GM19025 (cell line): Measurements from ENCODE around the gene DNAAF8.
A peak's percentile ranks its signal among the peaks of the same experiment; 100 is the strongest.

ENCODE experiments used
- ATAC-seq: cut with Tn5 transposase; IDR thresholded peaks from one replicate; pipeline ENCODE4 v1.9.1; 2021; ENCODE audit warnings: mild to moderate bottlenecking, low read depth, moderate library complexity; ENCODE audit not compliant: unreplicated experiment

DNAAF8 gene

GRCh38 chr16:4734063-4734729, at the start of gene DNAAF8, which contains the start of gene ANKS3:
Gene DNAAF8 (plus strand): TSS chr16:4734537. CDS start chr16:4736515, 1,978 bp downstream.
Gene ANKS3 (minus strand): TSS chr16:4734271. CDS start chr16:4730149, 4,122 bp downstream.
- peak; percentile 83 for ATAC-seq

- no peak for ATAC-seq
Observed at GRCh38 chr16:4684763-4685162, 49.6 kb upstream of the DNAAF8 start.

DNA sequence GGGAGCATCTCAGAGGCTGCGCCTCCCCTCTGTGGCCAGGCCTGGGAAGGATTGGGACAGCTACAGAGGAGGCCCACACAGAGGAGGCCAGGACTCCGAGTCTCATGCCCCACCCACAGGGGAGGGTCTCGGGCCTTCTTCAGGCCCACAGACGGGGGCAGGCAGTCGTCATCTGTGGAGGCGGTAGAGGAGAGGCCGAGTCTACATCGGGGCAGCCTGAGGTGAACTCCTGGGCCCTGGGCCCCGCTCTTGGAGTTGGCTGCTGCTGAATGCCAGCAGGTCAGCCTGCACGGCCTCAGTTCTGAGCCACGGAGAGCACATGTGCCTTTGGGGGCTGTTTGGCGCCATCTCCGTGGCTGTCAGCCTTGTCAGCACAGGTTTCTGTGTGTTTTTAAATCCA, 49.0 kb upstream of the DNAAF8 start:
- no peak for ATAC-seq

DNA sequence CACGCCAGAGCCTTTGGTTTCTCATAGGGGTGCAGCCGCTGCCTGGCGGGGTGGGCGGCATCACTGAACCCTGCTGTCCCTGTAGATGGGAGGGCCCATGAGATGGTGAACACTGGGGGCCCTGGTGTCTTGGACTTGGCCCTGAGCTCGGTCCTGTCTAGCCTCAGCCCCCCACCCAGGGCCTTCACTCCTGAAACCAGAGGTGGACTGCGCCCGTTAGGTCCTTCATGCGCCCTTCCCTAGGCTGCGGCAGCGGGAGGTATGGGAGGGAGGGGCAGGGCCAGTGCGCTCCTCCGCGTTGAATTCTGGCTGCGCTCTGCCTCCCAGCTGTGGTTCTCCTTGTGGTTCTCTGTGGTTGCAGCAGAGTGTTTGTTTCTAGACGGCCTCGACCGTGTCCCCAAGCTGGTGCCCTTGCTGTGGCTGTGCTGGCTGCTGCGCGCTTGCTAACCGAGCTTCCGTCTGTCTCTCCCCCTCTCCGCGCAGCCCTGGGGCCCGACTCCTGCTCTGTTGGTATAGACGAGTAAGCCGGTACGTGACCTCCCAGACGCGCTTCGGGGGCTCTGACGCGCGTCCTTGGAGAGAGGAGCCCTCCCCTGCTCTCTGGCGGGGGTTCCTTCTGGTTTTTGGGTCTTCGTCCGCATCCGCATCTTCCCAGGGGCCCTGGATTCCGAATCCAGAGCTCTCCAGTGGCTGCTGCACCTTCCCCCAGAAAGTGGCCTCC, 48.4 kb upstream of the DNAAF8 start:
- ATAC-seq, result no peak

- ATAC-seq, result no peak
Observed at GRCh38 chr16:4686497-4687210, 47.7 kb upstream of the DNAAF8 start.

DNA sequence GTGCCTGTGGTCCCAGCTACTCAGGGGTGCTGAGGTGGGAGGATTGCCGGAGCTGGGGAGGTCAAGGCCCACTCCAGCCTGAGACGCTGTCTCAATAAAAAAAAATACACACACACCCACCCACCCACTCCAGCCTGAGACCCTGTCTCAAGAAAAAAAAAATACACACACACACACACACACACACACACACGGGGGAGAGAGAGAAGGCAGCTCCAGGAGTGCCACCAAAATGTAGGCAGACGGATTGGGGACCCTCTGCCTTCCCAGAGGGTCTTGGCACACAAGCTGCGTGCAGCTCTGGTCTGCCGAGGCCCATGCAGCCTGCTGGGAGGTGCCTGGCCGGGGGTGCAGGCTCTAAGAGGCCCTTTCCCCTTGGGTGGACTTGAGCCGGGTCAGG, 46.9 kb upstream of the DNAAF8 start:
- no peak for ATAC-seq

- no peak for ATAC-seq
Observed at GRCh38 chr16:4687946-4688673, 46.2 kb upstream of the DNAAF8 start.

GRCh38 chr16:4688674-4689045, 45.7 kb upstream of the DNAAF8 start:
- ATAC-seq, result no peak

DNA sequence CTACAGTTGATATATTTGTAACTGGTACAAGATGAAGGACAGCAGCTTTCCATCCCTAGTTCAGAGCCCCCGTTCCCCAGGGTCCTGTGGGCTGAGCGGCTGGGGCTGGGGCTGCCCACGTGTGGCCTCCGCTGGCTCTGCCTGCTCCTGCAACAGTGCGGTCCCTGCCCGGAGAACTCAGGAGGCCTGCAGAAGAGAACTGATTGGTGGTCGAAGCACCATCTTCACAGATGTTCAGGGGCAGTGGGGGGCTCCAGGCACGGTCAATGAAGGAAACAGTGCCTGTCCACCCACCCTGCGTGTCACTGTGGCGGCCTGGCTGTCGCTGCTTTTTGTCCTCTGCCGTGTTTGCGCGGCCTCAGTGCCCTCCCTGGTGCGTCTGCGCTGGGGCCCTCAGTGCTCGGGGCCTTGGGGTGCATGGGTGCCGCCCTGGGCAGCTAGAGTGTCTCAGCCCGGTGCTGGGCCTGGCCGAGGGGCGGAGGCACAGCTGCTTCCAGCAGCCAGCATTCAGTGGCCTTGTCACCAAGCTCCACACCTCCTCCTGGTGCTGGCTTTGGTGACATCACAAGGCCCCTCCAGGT, 45.2 kb upstream of the DNAAF8 start:
- ATAC-seq, result no peak

- no peak for ATAC-seq
Observed at GRCh38 chr16:4689864-4690704, 44.3 kb upstream of the DNAAF8 start.

- no peak for ATAC-seq
Observed at GRCh38 chr16:4690946-4691665, 43.2 kb upstream of the DNAAF8 start.

GRCh38 chr16:4691666-4692412, 42.5 kb upstream of the DNAAF8 start:
- no peak for ATAC-seq

DNA sequence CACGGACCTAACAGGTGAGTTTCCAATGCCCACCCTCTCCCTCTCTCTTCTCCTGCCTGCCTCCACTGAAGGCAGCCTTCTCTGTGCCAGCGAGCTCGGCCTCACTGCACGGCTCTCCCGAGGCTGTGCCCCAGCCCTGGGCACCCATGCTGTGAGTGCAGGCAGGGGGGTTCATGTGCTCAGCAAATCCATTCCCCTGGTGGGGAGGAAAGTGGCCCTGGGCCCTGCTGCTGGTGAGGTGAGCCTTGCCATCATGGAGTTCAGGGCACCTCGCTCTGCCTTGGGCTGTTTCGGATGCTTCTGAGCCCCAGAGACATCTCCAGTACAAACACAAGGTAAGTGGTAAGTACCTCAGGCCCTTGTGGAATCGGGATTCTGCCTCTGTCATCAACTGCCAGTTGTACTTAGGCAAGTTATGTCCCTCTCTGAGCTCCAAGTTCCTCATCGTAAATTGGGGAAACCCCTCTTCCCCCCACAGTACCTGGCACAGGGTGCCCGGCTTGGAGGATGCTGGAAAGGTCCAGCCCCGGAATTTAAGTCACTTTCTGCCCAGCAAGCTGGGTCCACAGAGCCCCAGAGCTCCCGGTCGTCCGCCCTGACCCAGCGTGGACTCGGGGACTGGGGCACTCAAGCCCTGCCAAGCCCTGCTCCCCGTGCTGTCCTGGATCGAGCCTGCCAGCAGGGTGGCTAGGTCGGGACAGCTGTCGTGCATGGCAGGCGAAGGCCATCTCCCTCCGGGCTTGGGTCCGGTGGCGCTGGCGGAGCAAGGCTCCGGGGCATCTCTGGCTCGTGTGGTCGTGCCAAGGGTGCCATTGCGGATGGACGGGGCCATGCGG, 41.7 kb upstream of the DNAAF8 start:
- ATAC-seq, result peak; percentile 6

DNA sequence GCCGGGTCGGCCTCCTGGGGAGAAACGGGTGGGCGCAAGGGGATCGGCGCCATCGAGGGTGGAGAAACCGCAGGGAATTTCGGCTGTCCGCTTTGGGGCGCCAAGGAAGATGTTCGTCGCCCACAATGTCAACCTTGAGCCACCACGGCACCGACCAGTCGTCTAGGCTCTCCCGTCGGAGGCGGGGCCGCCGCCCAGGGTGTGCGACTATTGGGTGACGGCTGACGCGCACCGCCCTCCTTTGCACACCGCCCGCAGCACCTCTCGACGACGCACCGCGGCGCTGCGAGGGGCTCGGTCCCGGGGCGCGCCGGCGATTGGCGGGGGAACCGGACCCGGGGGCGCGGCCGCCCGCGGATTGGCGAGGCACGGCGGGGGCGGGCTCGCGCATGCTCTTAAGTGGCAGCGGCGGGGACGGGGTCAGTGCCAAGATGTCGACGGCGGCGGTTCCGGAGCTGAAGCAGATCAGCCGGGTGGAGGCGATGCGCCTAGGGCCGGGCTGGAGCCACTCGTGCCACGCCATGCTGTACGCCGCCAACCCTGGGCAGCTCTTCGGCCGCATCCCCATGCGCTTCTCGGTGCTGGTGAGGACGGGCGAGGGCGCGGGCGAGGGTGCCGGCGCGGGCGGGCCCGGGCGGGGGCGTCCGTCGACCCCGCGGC, 40.9 kb upstream of the DNAAF8 start, which contains the start of gene NUDT16L1:
TSS of gene NUDT16L1 (plus strand) at position 267 of the 660 bp plus-strand sequence. CDS start at position 432, 165 bp downstream.
- ATAC-seq, result peak; percentile 93

DNA sequence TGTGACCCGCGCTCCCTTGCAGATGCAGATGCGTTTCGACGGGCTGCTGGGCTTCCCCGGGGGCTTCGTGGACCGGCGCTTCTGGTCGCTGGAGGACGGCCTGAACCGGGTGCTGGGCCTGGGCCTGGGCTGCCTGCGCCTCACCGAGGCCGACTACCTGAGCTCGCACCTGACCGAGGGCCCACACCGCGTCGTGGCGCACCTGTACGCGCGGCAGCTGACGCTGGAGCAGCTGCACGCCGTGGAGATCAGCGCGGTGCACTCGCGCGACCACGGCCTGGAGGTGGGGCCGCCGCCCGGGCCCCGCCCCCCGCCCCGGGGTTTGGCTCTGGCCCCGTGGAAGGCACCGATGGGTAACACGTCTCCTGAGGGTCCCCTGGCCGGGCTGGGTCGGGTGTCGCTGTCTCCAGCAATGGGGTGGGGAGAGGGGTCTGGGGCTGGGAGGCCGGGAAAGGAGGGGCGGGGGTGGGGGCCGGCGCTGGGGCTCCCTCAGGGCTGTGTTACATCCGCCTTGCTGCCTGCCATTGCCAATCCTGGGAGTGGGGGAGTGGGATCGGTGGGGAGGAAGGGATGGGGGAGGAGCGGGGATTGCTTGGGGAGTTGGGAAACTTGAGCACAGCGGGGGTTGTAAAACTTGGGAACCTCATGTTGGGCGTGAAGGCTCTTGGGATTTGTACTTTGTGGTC, 40.2 kb upstream of the DNAAF8 start:
- no peak for ATAC-seq
